Adrenal gland (tissue), 5 donors: ENCODE results near the gene RGS19.

ENCODE experiments used
- POLR2A ChIP-seq, 2 donors: fragments of 450-650 bp; IDR thresholded peaks; one replicate each; pipeline ENCODE4 v1.6.1; 2017; ENCODE audit warnings: antibody characterized with exemption in 2 of 2, mild to moderate bottlenecking in 2 of 2, moderate library complexity in 1 of 2
- TF ChIP-seq, protein P1 (sequence below), 6 experiments: fragments of 450-650 bp in 4 of 6; fragments of 200-600 bp in 2 of 6; sonication (generic) in 1 of 6; IDR thresholded peaks; 1 replicate in 5 of 6; 2 replicates in 1 of 6; pipeline versions ENCODE4 v1.5.1 to v1.8.0; 2016 to 2021; ENCODE audit warnings: antibody characterized with exemption in 6 of 6, mild to moderate bottlenecking in 2 of 6, moderate library complexity in 1 of 6
- donor health status: DM: no; HTN: no; CAD: no.

DNA sequence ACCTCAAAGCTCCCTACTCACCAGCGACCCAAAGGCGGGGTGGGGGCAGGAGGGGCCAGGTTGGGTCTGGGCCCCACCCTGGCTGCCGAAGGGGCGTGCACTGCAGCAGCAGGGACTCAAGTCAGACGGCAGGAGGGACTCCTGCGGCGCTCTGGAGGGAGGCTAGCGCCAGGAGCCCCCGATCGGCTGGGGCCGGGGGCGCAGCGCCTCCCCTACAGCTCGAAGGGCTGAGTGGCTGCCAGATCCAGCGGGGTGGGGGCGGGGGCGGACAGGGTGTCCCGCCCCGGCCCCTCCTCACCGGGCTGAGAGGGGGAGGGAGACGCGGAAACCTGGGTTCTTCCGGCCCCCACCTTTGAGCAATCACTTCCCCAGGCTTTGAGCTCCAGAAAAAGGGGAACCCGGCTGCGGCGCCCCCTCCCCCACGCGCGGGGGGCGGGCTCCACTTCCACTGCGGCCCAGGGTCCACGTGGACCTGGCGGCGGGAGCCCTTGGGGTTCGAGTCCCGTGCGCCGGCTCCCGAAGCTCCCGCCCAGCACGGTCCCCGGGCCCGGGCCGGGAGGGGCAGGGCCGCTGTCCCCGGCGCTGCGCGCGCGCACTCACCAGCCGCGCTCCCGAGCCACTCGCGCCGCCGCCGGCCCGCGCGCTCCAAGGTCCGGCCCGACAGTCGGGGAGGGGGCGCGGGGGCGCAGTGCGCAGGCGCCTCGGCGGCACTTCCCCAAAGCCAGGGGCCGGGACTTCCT is at the start of gene RGS19:
- TF ChIP-seq, protein P1, sequence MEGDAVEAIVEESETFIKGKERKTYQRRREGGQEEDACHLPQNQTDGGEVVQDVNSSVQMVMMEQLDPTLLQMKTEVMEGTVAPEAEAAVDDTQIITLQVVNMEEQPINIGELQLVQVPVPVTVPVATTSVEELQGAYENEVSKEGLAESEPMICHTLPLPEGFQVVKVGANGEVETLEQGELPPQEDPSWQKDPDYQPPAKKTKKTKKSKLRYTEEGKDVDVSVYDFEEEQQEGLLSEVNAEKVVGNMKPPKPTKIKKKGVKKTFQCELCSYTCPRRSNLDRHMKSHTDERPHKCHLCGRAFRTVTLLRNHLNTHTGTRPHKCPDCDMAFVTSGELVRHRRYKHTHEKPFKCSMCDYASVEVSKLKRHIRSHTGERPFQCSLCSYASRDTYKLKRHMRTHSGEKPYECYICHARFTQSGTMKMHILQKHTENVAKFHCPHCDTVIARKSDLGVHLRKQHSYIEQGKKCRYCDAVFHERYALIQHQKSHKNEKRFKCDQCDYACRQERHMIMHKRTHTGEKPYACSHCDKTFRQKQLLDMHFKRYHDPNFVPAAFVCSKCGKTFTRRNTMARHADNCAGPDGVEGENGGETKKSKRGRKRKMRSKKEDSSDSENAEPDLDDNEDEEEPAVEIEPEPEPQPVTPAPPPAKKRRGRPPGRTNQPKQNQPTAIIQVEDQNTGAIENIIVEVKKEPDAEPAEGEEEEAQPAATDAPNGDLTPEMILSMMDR (IDR thresholded peaks at IDR 0.05) = no peak
- TF ChIP-seq POLR2A (IDR thresholded peaks at IDR 0.05) = no peak
